NCI-H2029 (cell line): ENCODE results near the gene ORM2.
"Not testable (repeated sequence)": the region's sequence is repeated elsewhere in the genome, so short reads cannot be mapped to it uniquely, and the experiment has no call there.

Source experiments
- DNase-seq: peaks from one replicate; lab custom pipeline; 2025; lab: John Stamatoyannopoulos, UW

Gene ORM2

GRCh38 chr9:114314881-114315722, 14.6 kb upstream of the ORM2 start:
- DNase-seq: no peak

DNA sequence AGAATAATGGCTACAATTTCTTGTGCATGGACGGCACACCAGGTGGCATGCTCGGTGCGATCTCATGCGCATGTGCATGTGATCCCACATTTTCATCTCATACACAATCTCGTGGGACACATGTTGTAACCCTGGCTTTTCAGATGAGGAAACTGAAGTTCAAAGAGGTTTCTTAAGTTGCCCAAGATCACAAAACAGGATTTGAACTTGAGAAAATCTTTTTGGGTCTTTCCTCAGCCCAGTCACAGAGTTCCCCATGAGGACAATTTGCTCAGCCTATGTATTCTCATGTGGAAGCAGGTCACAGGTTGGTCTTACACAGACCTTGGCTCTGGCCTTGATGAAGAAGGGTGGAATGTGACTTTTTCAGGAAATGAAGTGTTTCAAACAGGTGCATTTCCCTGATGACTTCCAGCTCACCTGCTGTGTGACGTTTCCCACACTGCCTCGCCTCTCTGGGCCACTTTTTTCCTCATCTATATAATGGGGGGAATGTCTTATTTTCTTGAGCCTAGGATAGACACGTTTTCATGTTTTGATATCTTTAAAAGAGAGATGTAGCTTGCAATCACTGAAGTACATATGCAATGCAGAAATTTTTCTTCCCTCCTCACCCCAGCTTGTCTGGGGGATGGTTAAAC, 13.8 kb upstream of the ORM2 start:
- DNase-seq: no peak

DNA sequence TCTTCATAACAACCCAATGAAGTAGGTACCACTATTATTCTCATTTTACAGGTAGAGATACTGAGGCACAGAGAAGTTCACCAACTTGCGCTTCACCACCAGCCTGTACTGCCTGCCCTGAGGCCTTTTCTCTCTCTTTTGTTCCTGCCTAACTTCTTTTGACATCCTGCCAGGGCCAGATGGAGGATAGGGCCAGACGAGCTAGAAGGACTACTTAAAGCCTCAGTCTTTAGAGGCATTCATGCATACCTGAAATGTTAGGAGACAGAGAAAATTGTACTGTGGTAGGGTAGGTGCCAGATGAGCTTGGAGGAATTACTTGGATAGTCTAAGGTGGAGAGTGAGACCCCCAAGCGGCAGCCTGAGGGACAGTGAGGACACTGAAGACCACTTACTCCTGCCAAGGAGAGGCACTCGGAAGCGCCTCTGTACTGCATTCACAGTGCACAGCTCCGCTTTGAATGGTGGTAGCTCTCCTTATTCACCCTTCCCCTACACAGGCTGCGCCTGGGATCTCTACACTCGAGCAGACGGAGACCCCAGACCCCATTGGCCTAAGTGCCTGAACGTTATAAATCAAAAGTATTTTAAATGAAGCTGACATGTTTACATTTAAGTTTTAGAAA, 13.0 kb upstream of the ORM2 start:
- DNase-seq: no peak

DNA sequence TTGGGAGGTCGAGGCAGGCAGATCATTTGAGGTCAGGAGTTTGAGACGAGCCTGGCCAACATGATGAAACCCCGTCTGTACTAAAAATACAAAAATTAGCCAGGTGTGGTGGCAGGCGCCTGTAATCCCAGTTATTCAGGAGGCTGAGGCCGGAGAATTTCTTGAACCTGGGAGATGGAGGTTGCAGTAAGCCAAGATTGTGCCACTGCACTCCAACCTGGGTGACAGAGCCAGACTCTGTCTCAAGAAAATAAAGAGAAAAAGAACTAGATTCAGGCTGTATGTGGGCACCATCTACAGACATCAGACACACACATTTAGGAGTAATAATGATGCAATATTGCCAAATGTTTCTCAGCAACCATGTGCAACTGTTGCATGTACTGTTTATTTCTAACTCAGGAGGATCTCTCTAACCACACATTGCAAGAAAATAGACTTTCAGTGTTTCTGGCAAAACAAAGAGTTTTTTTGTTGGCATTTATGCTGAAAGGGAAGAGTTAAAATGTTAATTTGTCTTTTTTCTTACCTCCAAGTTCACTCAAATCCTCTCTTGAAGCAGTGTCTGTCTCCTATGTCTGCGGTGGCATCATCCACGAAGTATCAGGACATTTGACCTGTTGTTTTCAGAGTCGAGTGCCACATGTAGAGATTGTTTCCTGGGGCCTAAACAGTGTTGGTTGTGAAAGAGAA, 11.9 kb upstream of the ORM2 start:
- no peak for DNase-seq

- no peak for DNase-seq
Observed at GRCh38 chr9:114318416-114318815, 11.3 kb upstream of the ORM2 start.

DNA sequence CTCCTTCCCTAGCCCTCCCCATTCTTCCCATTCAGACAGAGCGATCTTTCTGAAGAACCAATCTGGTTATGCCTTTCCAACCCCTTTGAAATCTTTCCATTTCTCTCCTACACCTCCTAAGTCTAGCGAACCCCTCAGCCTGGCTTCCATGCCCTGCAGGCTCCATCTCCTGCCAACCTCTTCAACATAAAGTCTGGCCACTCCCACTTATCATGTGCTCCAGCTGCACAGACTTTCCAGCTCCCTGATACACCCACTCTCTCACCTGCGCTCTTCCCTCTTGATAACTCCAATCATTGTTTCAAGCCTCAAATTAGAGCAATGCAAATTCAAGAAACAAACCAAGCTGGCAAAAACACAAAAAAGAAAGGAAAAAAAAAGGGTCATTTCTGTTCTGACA, 10.5 kb upstream of the ORM2 start:
- DNase-seq: no peak

DNA sequence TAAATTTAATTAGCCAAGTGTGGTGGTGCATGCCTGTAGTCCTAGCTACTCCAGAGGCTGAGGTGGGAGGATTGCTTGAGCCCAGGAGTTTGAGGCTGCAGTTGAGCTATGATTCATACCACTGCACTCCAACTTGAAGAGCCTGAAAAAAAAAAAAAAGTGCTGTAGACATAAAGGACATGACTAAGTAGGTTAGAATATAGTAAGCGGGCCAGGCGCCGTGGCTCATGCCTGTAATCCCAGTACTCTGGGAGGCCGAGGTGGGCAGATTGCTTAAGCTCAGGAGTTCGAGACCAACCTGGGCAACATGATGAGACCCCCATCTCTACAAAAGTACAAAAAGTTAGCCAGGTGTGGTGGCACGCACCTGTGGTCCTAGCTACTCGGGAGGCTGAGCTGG, 9.0 kb upstream of the ORM2 start:
- DNase-seq: not testable (repeated sequence)

- no peak for DNase-seq
Observed at GRCh38 chr9:114321759-114322158, 7.9 kb upstream of the ORM2 start.

DNA sequence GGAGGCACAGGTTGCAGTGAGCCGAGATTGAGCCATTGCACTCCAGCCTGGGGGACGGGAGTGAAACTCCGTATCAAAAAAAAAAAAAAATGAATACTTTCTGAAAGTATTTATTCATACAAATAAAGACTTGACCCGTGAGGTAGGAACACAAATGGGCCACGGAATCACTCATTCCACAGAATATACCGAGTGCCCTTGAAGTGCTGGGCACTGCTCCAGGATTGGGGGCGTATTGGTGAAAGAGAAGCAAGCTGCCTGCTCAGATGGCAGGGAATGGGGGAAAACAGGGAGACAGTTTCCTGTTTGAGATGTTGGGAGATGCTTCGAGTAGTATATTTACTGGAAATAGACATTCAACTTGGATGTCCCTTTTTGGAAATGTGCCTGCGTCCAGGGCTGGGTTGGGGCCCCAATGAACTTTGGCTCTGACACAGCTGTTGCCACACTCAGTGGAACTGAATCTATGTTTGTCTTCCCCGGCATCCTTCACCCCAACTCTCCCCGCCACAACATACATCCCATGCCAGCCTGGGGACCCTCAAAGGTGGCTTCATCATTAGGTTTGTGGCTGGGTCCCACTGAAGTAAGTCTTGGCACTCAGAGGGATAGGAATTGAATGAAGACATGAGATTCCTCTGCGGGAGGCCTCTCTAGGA, 7.4 kb upstream of the ORM2 start:
- DNase-seq: not testable (repeated sequence)

DNA sequence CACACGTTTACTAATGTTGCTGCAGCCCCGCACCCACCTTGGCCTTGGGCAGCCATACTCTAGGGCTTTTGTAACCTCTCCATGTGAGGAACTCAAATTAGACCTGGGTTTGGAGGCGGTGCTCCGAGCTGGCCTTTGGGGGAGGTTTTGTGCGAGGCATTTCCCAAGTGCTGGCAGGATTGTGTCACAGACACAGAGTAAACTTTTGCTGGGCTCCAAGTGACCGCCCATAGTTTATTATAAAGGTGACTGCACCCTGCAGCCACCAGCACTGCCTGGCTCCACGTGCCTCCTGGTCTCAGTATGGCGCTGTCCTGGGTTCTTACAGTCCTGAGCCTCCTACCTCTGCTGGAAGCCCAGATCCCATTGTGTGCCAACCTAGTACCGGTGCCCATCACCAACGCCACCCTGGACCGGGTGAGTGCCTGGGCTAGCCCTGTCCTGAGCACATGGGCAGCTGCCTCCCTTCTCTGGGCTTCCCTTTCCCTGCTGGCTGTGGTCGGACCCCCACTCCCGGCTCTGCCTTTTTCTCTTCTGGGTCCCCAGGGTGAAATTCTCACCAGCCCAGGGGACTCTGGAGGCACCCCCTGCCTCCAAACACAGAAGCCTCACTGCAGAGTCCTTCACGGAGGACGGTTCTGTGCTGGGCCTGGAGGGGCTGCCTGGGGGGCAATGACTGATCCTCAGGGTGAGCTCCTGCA, 6.7 kb upstream of the ORM2 start, which contains the start of gene ORM1:
Gene ORM1 (plus strand): TSS at position 268 of the 701 bp plus-strand sequence. CDS start 36 bp downstream, at position 304.
- not testable (repeated sequence) for DNase-seq

DNA sequence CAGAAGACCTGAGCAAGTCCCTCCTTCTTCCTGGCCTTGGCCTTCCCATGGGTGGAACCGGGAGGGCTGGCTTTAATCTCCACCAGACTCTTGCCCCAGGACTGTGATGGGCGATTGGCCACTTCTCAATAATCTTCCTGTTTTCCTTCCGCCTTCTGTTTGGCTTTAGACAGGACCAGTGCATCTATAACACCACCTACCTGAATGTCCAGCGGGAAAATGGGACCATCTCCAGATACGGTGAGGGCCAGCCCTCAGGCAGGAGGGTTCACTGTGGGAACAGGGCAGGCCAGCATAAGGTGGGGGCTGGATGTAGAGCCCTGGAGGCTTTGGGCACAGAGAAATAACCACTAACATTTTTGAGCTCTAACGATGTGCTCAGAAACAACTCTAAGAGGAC, 5.8 kb upstream of the ORM2 start:
- DNase-seq: not testable (repeated sequence)

DNA sequence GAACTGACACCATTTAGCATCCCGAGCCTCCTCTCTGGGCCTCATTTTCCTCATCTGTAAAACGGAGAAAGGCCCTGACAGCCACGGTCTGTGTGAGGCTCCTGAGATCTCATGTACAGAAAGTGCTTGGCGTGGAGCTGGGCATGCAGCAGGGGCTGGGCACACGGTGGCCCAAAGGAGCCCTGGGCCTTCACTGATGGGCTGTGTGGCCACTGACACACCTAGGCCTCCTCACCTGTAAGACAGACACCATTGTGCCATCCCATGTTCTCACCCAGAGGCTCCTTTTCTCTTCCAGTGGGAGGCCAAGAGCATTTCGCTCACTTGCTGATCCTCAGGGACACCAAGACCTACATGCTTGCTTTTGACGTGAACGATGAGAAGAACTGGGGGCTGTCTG, 5.2 kb upstream of the ORM2 start:
- no peak for DNase-seq

- DNase-seq: not testable (repeated sequence)
Observed at GRCh38 chr9:114324965-114325364, 4.7 kb upstream of the ORM2 start.

DNA sequence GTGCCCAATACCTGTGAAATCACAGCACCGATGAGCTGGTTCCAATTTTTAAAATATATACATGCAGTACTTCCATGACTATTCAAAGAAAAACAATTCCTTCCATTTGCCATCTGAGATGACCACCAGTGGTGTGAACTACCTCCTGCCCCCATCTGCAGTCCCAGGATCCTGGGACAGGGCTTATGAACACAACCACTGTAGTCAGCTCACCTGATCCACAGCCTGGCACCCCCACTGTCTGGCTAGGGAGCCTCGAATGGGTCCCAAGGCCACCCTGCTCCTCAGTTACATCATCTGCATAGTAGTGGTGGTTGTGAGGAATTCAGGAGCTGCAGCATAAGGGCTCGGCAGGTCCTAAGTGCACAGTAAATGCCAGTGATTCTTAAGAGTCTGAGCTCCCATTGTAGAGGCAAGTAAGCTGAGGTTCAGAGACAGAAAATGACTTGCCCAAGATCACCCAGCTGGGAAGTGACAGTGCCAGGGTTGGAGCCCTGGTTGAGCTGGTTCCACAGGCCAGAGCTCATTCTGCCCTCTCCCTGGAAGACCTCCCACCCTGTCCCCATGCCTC, 3.9 kb upstream of the ORM2 start:
- DNase-seq: not testable (repeated sequence)

- DNase-seq: no peak
Observed at GRCh38 chr9:114327749-114328148, 1.9 kb upstream of the ORM2 start.

DNA sequence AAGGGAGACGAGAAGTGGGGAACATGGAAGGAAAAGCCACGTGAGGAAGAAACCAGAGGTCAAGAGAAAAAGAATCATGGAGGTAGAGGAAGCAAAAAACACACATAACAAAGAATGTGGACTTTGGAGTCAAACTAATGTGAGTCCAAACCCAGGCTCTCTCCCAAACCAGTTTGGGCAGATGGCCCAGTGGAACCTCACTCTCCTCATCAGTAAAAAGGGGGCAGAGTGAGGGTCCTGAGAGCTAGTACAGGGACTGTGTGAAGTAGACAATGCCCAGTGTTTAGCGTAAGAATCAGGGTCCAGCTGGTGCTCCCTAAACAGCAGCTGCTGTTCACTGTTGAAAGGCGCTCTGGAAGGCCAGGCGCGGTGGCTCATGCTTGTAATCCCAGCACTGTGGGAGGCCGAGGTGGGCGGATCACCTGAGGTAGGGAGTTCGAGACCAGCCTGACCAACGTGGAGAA, 1.3 kb upstream of the ORM2 start:
- not testable (repeated sequence) for DNase-seq

DNA sequence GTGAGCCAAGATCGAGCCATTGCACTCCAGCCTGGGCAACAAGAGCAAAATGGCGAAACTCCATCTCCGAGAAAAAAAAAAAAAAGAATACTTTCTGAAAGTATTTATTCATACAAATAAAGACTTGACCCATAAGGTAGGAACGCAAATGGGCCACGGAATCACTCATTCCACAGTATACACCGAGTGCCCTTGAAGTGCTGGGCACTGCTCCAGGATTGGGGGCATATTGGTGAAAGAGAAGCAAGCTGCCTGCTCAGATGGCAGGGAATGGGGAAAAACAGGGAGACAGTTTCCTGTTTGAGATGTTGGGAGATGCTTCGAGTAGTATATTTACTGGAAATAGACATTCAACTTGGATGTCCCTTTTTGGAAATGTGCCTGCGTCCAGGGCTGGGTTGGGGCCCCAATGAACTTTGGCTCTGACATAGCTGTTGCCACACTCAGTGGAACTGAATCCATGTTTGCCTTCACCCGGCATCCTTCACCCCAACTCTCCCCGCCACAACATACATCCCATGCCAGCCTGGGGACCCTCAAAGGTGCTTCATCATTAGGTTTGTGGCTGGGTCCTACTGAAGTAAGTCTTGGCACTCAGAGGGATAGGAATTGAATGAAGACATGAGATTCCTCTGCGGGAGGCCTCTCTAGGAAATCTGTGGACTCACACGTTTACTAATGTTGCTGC, 588 bp upstream of the ORM2 start:
- DNase-seq: not testable (repeated sequence)

DNA sequence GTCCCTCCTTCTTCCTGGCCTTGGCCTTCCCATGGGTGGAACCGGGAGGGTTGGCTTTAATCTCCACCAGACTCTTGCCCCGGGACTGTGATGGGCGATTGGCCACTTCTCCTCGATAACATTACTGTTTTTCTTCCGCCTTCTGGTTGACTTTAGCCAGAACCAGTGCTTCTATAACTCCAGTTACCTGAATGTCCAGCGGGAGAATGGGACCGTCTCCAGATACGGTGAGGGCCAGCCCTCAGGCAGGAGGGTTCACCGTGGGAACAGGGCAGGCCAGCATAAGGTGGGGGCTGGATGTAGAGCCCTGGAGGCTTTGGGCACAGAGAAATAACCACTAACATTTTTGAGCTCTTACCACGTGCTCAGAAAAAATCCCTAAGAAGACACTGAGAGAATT, 967 bp downstream of the ORM2 start:
- no peak for DNase-seq

GRCh38 chr9:114331229-114332195, 1.8 kb downstream of the ORM2 start:
- DNase-seq: not testable (repeated sequence)
